ENCODE data around the gene OAF. TPM values are rescaled to one million over a fixed set of nuclear protein-coding genes. Genes with fewer than 3 reads are reported as not detected.

Gene OAF
- total and polyA plus RNA-seq, 2 experiments from 2014 or later: 1.1 to 3.0 TPM

GRCh38 chr11:120197977-120198376 is 12.9 kb upstream of the OAF start:
- Mint-ChIP-seq H3K36me3 (ENCODE audit: low read depth) (no peaks in the 10 kb centered on the region), H3K27me3 (ENCODE audit: insufficient read depth, low read depth, poor library complexity) (peaks cover 63% of the 10 kb centered on the region), H3K4me1 (peaks cover 48% of the 10 kb centered on the region), H3K4me3 (peak overlapping the region; percentile 17; the same call in 1 of the 3 replicates), H3K27ac (no peak overlapping the region), H3K9me3 (no peaks in the 10 kb centered on the region)
- no peaks in the 10 kb centered on the region for H3K9me2 ChIP-seq (ENCODE audit: insufficient read depth)
- peak overlapping the region; percentile 67 for H3K4me2 ChIP-seq
- peak overlapping the region; percentile 30; the same call in 1 of the 2 replicates for H3K4me3 ChIP-seq
- H3K27me3 ChIP-seq (ENCODE audit: insufficient read depth): peaks cover 66% of the 10 kb centered on the region
- TF ChIP-seq POLR2AphosphoS5 (IDR thresholded peaks at IDR 0.05; ENCODE audit: low read depth): no peak
- TF ChIP-seq JUNB (IDR thresholded peaks at IDR 0.05; ENCODE audit: unreplicated experiment): no peak
- TF ChIP-seq, protein P1, sequence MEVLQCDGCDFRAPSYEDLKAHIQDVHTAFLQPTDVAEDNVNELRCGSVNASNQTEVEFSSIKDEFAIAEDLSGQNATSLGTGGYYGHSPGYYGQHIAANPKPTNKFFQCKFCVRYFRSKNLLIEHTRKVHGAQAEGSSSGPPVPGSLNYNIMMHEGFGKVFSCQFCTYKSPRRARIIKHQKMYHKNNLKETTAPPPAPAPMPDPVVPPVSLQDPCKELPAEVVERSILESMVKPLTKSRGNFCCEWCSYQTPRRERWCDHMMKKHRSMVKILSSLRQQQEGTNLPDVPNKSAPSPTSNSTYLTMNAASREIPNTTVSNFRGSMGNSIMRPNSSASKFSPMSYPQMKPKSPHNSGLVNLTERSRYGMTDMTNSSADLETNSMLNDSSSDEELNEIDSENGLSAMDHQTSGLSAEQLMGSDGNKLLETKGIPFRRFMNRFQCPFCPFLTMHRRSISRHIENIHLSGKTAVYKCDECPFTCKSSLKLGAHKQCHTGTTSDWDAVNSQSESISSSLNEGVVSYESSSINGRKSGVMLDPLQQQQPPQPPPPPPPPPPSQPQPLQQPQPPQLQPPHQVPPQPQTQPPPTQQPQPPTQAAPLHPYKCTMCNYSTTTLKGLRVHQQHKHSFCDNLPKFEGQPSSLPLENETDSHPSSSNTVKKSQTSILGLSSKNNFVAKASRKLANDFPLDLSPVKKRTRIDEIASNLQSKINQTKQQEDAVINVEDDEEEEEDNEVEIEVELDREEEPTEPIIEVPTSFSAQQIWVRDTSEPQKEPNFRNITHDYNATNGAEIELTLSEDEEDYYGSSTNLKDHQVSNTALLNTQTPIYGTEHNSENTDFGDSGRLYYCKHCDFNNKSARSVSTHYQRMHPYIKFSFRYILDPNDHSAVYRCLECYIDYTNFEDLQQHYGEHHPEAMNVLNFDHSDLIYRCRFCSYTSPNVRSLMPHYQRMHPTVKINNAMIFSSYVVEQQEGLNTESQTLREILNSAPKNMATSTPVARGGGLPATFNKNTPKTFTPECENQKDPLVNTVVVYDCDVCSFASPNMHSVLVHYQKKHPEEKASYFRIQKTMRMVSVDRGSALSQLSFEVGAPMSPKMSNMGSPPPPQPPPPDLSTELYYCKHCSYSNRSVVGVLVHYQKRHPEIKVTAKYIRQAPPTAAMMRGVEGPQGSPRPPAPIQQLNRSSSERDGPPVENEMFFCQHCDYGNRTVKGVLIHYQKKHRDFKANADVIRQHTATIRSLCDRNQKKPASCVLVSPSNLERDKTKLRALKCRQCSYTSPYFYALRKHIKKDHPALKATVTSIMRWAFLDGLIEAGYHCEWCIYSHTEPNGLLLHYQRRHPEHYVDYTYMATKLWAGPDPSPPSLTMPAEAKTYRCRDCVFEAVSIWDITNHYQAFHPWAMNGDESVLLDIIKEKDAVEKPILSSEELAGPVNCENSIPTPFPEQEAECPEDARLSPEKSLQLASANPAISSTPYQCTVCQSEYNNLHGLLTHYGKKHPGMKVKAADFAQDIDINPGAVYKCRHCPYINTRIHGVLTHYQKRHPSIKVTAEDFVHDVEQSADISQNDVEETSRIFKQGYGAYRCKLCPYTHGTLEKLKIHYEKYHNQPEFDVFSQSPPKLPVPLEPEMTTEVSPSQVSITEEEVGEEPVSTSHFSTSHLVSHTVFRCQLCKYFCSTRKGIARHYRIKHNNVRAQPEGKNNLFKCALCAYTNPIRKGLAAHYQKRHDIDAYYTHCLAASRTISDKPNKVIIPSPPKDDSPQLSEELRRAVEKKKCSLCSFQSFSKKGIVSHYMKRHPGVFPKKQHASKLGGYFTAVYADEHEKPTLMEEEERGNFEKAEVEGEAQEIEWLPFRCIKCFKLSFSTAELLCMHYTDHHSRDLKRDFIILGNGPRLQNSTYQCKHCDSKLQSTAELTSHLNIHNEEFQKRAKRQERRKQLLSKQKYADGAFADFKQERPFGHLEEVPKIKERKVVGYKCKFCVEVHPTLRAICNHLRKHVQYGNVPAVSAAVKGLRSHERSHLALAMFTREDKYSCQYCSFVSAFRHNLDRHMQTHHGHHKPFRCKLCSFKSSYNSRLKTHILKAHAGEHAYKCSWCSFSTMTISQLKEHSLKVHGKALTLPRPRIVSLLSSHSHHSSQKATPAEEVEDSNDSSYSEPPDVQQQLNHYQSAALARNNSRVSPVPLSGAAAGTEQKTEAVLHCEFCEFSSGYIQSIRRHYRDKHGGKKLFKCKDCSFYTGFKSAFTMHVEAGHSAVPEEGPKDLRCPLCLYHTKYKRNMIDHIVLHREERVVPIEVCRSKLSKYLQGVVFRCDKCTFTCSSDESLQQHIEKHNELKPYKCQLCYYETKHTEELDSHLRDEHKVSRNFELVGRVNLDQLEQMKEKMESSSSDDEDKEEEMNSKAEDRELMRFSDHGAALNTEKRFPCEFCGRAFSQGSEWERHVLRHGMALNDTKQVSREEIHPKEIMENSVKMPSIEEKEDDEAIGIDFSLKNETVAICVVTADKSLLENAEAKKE (CRISPR knock-in tag; IDR thresholded peaks at IDR 0.05): no peak
- TF ChIP-seq EZH2phosphoT487 (IDR thresholded peaks at IDR 0.05; ENCODE audit: unreplicated experiment): no peak
- TF ChIP-seq, protein P2, sequence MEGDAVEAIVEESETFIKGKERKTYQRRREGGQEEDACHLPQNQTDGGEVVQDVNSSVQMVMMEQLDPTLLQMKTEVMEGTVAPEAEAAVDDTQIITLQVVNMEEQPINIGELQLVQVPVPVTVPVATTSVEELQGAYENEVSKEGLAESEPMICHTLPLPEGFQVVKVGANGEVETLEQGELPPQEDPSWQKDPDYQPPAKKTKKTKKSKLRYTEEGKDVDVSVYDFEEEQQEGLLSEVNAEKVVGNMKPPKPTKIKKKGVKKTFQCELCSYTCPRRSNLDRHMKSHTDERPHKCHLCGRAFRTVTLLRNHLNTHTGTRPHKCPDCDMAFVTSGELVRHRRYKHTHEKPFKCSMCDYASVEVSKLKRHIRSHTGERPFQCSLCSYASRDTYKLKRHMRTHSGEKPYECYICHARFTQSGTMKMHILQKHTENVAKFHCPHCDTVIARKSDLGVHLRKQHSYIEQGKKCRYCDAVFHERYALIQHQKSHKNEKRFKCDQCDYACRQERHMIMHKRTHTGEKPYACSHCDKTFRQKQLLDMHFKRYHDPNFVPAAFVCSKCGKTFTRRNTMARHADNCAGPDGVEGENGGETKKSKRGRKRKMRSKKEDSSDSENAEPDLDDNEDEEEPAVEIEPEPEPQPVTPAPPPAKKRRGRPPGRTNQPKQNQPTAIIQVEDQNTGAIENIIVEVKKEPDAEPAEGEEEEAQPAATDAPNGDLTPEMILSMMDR (conservative IDR thresholded peaks at IDR 0.05; ENCODE audit: low read depth in 2 of 2): no peak
- TF ChIP-seq ZNF331 (CRISPR knock-in tag; IDR thresholded peaks at IDR 0.05; ENCODE audit: low read depth): no peak
- TF ChIP-seq NANOG (IDR thresholded peaks at IDR 0.05; ENCODE audit: borderline replicate concordance): no peak
- no peak for TF ChIP-seq STAT1 (IDR thresholded peaks at IDR 0.05; ENCODE audit: unreplicated experiment)
- no peak for TF ChIP-seq EZH2 (IDR thresholded peaks at IDR 0.05; ENCODE audit: low read depth, unreplicated experiment)
- no peak for TF ChIP-seq ETS1 (IDR thresholded peaks at IDR 0.05)
- TF ChIP-seq, protein P3, sequence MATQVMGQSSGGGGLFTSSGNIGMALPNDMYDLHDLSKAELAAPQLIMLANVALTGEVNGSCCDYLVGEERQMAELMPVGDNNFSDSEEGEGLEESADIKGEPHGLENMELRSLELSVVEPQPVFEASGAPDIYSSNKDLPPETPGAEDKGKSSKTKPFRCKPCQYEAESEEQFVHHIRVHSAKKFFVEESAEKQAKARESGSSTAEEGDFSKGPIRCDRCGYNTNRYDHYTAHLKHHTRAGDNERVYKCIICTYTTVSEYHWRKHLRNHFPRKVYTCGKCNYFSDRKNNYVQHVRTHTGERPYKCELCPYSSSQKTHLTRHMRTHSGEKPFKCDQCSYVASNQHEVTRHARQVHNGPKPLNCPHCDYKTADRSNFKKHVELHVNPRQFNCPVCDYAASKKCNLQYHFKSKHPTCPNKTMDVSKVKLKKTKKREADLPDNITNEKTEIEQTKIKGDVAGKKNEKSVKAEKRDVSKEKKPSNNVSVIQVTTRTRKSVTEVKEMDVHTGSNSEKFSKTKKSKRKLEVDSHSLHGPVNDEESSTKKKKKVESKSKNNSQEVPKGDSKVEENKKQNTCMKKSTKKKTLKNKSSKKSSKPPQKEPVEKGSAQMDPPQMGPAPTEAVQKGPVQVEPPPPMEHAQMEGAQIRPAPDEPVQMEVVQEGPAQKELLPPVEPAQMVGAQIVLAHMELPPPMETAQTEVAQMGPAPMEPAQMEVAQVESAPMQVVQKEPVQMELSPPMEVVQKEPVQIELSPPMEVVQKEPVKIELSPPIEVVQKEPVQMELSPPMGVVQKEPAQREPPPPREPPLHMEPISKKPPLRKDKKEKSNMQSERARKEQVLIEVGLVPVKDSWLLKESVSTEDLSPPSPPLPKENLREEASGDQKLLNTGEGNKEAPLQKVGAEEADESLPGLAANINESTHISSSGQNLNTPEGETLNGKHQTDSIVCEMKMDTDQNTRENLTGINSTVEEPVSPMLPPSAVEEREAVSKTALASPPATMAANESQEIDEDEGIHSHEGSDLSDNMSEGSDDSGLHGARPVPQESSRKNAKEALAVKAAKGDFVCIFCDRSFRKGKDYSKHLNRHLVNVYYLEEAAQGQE (IDR thresholded peaks at IDR 0.05; ENCODE audit: unreplicated experiment): no peak
- no peak for TF ChIP-seq CREB1 (CRISPR knock-in tag; IDR thresholded peaks at IDR 0.05; ENCODE audit: low read depth)
- ATAC-seq: peak; percentile 9; the same call in 2 of the 3 replicates
- H3K36me3 ChIP-seq (ENCODE audit: insufficient read depth): no peaks in the 10 kb centered on the region
- no peak overlapping the region for H3K27ac ChIP-seq (ENCODE audit: low read depth)
- H4K20me1 ChIP-seq (replicated peaks; ENCODE audit: insufficient read depth): no peaks in the 10 kb centered on the region
- H3K79me2 ChIP-seq (replicated peaks; ENCODE audit: insufficient read depth): no peaks in the 10 kb centered on the region
- no peak overlapping the region for H2AFZ ChIP-seq
- DNase-seq (ENCODE audit: low spot score): peak; percentile 46
- H3K4me1 ChIP-seq (ENCODE audit: insufficient read depth): peaks cover 32% of the 10 kb centered on the region
- H3F3A ChIP-seq (replicated peaks; ENCODE audit: low read depth): no peaks in the 10 kb centered on the region

Measured in GM23338 (cell line).